Motor neuron (in vitro differentiated cells): Measurements from ENCODE around the gene SAMSN1. TPM values are rescaled to one million over a fixed set of nuclear protein-coding genes. Genes with fewer than 3 reads are reported as not detected.
A peak's percentile ranks its signal among the peaks of the same experiment; 100 is the strongest.

ENCODE experiments used
- ATAC-seq, 8 experiments: fragments of 200-7000 bp; cut with Tn5 transposase; replicated peaks in 6 of 8; 2 replicates each; pipeline ENCODE4 v1.8.0; 2021; ENCODE audit warnings: mild to moderate bottlenecking in 8 of 8, moderate library complexity in 8 of 8
- H3K27ac ChIP-seq, 2 donors: fragments of 250-450 bp; sonication (Bioruptor Pico); 2 replicates each; pipeline ENCODE4 v1.9.0; 2021; ENCODE audit warnings: antibody characterized with exemption in 2 of 2, mild to moderate bottlenecking in 2 of 2, moderate library complexity in 1 of 2
- H3K4me1 ChIP-seq, 2 donors: fragments of 250-450 bp; sonication (Bioruptor Pico); replicated peaks in 1 of 2; 2 replicates each; pipeline ENCODE4 v1.6.1; 2021; ENCODE audit warnings: antibody characterized with exemption in 2 of 2, mild to moderate bottlenecking in 2 of 2, moderate library complexity in 1 of 2
- H3K4me3 ChIP-seq, 5 donors: fragments of 250-450 bp; sonication (Bioruptor Pico); 2 replicates each; pipeline ENCODE4 v1.9.0; 2021; ENCODE audit warnings: antibody characterized with exemption in 5 of 5, mild to moderate bottlenecking in 5 of 5, moderate library complexity in 4 of 5
- WGBS, 10 experiments: fragments of 450-650 bp; shearing (Covaris generic); methylation state at CpG; one replicate each; pipeline ENCODE4 v1.0.0; 2022; 5-methylcytosine and 5-hydroxymethylcytosine counted together
- in situ Hi-C, 9 experiments: fragments of 400-800 bp; cut with MboI; loops; one replicate each; pipeline ENCODE4 v1.15.0; 2021; ENCODE audit warnings: low sequenced_read_pairs in 9 of 9, low pct_unique_long_range_greater_than_20kb in 2 of 9; ENCODE audit not compliant: unreplicated experiment in 9 of 9
- total RNA-seq, 8 experiments: library from RNA; unstranded; fragments of 300-600 nt; gene quantifications; 2 replicates each; pipeline versions ENCODE4 v1.2.3 to v1.2.4, GENCODE V29; 2022

The SAMSN1 gene
- 1 to 10 TPM in 1 of 8 experiments, under 1 TPM in 5, not detected in 2; 0.29 to 1.5 (median 0.34) TPM for total RNA-seq

DNA sequence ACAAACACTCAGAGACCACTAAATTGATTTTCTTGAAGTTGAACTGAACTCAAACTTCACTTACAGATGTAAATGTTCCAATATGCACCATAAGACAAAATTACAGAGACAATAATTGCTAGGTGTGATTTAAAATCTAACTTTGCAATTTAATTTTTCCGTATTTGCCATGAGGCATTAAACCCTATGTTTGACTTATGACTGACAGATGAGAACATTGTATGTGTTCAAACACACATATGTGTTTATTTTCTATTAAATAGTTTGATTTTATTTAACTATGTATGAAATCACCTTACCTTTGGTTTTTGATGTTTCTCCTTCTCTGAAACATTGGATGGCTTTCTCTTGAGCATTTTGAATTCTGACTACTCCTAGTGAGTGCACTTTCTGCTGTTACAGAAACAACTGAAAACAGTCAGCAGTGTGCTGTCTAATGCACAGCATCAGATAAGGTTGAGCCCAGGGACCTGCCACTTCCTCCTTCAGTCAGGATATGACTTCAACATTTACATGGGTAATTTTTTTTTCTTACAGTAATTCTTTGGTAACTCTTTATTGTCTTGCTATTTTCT, at the start of gene SAMSN1:
Gene SAMSN1, minus strand, starts transcription at position 410 of the 575 bp plus-strand sequence. Its CDS starts 54 bp downstream, at position 356.
- no peak within 1 kb of the TSS for H3K4me3 ChIP-seq
- in situ Hi-C loops, result no loop called here
- 10 to 100% (median 82%) methylated on average over 1 of the region's 1 CpG; no CpG with 5 or more reads in 4 of the 10 experiments for WGBS, 10 experiments
- H3K27ac ChIP-seq, result no peak within 1 kb of the TSS
- no peak for ATAC-seq
- no peaks in the 10 kb centered on the region for H3K4me1 ChIP-seq

DNA sequence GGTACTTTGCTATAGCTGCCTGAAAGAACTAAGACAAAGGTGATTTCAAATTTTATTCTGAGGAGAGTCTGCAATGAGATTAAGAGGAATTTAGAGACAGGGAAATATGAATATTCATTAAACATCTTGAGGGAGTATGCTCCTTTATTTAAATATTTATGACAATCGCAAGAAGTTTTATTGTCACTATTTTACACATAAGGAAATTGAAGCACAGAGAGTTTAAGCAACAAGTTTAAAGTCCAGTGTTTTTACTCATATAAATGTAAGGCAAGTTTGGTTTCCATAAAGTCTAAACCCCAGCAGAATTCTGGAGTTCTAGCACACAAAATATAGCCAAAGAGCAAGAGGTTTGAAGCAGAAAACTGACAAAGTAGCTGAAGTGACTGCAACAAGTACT, 49.3 kb upstream of the SAMSN1 start:
- ATAC-seq, result no peak
- no peak overlapping the region for H3K4me3 ChIP-seq
- H3K4me1 ChIP-seq, result no peaks in the 10 kb centered on the region
- 0 to 100% (median 100%) methylated on average over 1 of the region's 1 CpG; no CpG with 5 or more reads in 5 of the 10 experiments for WGBS, 10 experiments
- in situ Hi-C loops, result no loop called here
- no peak overlapping the region for H3K27ac ChIP-seq

DNA sequence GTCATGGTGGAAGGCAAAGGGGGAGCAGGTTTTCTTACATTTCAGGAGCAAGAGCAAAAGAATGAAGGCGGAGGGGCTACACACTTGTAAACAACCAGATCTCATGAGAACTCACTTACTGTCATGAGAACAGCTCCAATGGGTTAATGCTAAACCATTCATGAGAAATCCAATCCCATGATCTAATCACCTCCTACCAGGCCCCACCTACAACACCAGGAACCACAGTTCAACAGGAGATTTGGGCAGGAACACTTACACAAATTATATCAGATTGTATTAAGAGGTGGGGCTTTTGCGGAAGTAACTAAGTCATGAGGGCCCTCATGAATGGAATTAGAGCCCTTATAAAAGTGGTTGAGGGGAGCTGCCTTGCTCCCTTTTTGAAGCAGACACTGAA, 48.9 kb upstream of the SAMSN1 start:
- Histone ChIP-seq H3K4me1 (no peaks in the 10 kb centered on the region), H3K4me3 (no peak overlapping the region), H3K27ac (no peak overlapping the region)
- in situ Hi-C loops, result no loop called here
- 14 to 100% (median 97%) methylated on average over 1 to 2 of the region's 2 CpGs; no CpG with 5 or more reads in 6 of the 10 experiments for WGBS, 10 experiments
- no peak for ATAC-seq

DNA sequence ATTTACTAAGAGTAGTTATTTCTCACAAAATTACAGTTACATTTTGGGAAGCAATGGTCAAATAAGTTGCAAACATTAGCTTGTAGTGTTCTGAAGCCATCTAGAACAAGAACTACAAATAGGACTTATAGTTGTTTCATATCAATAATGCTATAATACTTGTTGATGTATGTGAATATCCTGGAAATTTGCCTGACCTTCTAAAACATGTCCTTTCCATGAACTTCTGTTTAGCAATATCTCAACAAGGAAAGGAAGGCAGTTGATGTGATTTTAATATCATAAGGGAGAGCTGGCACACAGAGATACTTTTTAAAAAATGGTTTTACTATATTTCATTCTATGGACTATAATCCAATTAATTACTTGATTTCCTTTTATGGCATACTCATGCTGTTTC, 47.1 kb upstream of the SAMSN1 start:
- no peak for ATAC-seq
- in situ Hi-C loops, result no loop called here
- Histone ChIP-seq H3K4me1 (no peaks in the 10 kb centered on the region), H3K27ac (no peak overlapping the region), H3K4me3 (no peak overlapping the region)

DNA sequence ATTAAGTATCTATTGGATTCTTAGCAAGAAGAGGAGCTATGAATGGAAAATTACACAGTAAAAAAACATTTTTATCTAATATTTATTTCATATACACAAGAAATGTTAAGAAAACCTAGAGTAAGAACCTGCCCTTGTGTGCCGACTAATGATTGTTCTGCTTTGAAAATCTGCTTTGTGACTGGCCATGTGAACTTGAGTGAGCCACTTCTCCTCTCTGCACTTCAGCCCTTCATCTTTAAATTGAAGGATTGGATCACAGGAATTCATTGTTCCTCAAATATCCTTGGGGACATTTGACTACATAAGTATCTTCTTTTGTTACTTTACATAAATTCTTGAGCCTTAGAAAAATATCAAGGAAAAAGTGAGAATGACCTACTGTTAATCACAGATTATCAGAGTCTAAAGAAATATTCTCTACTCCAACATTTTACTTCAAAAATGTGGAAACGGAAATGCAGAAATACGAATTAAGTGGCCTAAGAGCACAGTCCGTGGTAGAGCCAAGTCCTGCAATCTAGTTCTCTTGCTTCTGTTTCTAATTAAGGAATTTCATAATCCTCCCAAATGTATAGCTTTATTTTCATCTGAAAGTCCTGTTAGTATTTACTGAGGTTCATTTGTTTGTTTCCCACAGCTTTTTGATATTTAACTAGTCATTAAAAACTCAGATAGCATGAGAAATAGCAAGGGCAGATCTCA, 46.3 kb upstream of the SAMSN1 start:
- in situ Hi-C loops, result no loop called here
- no peak for ATAC-seq
- no peaks in the 10 kb centered on the region for H3K4me1 ChIP-seq
- no peak overlapping the region for H3K4me3 ChIP-seq
- H3K27ac ChIP-seq, result no peak overlapping the region
- WGBS, 10 experiments, result 33 to 100% (median 89%) methylated on average over 2 to 4 of the region's 4 CpGs; no CpG with 5 or more reads in 1 of the 10 experiments

DNA sequence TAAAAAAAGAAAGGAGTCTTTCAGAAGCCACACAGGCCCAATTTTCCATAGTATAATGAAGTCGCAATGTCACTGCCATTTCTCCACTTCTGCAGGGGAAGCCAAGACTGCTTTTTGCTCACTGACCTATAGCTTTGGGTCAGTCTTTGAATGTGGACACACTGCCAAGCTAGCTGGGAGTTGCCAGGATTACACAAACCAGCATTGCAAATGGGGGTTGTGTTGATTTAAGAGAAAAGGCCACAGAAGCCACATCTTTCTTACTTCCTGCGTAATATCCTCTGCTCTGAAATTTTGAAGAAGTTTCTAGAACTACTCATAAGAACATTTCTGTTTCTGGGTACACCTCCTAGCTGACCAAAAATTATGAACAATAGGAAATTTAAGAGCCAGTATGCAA, 45.8 kb upstream of the SAMSN1 start:
- WGBS, 10 experiments, result 17 to 100% (median 100%) methylated on average over 1 to 2 of the region's 2 CpGs; no CpG with 5 or more reads in 3 of the 10 experiments
- no peak overlapping the region for H3K27ac ChIP-seq

DNA sequence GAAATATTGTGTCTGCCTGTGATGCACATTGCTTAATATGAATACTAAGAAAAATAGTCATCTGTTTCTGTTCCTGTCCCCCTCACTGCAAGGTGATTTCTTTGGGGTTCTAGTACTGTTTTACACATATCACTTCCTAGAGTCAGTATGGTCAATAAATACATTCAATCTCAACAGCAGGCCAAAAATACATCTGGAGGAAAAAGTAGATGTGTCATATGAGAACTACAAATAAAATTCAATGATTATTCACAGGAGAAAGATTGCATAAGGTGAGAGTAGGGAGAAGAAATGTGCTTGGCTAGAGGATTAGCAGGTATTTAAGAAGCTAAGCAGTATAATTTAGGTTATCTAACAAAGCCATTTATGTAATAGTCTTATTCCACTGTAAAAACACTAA, 45.3 kb upstream of the SAMSN1 start:
- H3K4me1 ChIP-seq, result no peaks in the 10 kb centered on the region
- H3K27ac ChIP-seq, result no peak overlapping the region
- H3K4me3 ChIP-seq, result no peak overlapping the region
- ATAC-seq, result peak in 2 of 8 experiments; percentile 50 to 53
- in situ Hi-C loops, result no loop called here

More for the DNA sequence above, 45.8 kb upstream of the SAMSN1 start:
- H3K4me1 ChIP-seq, result no peaks in the 10 kb centered on the region
- ATAC-seq, result peak in 3 of 8 experiments; percentile 74 to 96 (median 95)
- in situ Hi-C loops, result no loop called here
- no peak overlapping the region for H3K4me3 ChIP-seq

DNA sequence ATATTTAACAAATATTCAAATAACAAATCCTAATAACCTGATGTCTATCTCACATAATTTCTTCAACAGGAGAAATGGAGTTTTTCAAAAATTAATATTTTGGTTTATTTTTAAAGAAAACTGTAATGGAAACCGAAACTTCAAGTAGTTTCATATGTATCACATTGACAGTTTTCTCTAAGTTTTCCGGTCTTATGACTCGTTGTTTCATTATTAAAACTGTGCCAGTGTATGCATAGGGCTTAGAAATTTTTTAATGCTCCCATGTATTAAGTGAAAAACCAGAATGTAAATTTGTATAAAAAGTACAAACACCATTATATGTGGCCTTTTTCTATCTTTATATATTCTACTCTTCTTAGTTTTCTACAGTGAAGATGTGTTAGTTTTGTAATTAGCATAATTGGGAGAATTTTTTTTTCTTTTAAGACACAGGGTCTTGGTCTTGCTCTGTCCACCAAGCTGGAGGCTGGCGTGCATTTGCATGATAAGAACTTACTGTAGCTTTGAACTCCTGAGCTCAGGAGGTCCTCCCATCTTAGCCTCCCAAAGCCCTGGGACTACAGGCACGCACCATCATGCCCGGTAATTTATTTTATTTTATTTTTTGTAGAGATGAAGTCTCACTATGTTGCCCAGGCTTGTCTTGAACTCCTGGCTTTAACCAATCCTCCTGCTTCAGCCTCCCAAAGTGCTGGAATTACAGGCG, 43.9 kb upstream of the SAMSN1 start:
- 30 to 98% (median 66%) methylated on average over 2 to 7 of the region's 7 CpGs for WGBS, 10 experiments
- no peak for ATAC-seq
- in situ Hi-C loops, result no loop called here
- Histone ChIP-seq H3K4me3 (no peak overlapping the region), H3K4me1 (no peaks in the 10 kb centered on the region), H3K27ac (no peak overlapping the region)

DNA sequence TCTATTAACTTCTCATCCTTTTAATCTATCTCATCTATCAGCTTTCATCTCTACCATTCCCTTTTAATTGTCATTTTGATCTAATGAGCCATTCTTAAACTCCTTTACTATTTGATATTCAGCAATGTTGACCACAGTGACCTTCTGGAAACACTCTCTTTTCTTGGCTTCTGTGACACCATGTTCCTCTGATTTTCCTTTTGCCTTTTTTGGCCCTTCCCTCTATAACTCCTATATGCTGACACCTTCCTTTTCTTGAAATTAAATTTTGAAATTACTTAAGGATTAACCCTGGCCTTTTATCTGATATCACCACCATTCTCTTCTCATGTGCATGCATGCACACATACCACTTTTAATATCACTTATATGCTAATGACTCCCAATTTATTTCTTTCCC, 41.2 kb upstream of the SAMSN1 start:
- no peak for ATAC-seq
- no peaks in the 10 kb centered on the region for H3K4me1 ChIP-seq
- H3K27ac ChIP-seq, result no peak overlapping the region
- in situ Hi-C loops, result no loop called here
- no peak overlapping the region for H3K4me3 ChIP-seq

DNA sequence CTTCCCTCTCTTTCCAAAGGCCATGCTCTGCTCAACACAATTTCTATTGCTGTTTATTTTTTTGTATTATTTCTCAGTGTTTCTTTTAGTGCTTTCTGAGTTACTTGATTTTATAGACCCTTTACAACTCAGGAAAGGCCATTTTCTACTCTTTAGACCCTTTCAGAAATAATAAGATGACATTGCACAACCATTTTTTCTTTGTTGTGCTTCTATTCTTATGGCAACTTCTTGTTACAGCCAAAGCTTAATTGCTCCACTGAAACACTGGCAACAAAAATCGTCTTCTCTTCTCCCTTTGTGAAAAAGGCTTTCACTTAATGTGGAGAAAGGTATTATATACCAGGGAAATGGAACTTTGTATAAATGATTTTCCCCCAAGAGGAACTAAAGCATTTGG, 39.0 kb upstream of the SAMSN1 start:
- 0 to 73% (median 28%) methylated on average over 1 of the region's 1 CpG for WGBS, 10 experiments
- ATAC-seq, result no peak
- Histone ChIP-seq H3K4me1 (no peaks in the 10 kb centered on the region), H3K27ac (no peak overlapping the region), H3K4me3 (no peak overlapping the region)
- in situ Hi-C loops, result no loop called here

DNA sequence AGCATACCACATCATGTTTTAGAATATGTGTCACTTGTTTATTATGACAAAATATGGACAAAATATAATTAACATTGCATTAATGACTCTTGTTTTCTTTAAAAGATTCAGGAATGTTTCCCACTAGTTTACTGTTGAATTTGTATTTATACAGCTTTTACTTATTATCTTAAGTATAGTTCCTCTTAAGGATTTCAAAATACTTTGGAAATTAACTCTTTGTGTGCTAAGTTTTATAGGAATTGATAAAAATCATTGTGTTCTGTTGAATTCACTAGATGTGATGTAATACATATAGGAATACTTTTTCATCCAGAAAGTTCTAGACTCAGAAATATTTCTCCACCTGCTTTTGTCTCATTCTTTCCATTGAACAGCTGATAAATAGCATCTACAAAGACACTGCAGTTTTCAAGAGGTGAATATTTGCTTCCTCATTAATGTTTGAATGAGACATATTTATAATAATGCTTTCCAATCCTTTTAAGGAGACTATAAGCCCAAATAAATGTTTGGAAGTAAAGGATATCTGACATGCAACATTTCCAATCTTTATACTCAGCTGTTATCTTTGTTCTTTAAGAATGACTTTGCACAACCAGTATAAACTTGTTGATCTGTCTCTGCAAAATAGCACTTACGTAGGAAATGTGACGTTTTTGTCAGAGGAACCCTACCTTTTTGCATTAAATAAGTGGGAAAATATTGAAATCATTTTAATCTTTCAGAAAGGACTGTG, 38.4 kb upstream of the SAMSN1 start:
- Histone ChIP-seq H3K27ac (no peak overlapping the region), H3K4me1 (no peaks in the 10 kb centered on the region), H3K4me3 (no peak overlapping the region)
- no peak for ATAC-seq
- in situ Hi-C loops, result no loop called here
- 0 to 92% (median 77%) methylated on average over 1 to 2 of the region's 2 CpGs for WGBS, 10 experiments

DNA sequence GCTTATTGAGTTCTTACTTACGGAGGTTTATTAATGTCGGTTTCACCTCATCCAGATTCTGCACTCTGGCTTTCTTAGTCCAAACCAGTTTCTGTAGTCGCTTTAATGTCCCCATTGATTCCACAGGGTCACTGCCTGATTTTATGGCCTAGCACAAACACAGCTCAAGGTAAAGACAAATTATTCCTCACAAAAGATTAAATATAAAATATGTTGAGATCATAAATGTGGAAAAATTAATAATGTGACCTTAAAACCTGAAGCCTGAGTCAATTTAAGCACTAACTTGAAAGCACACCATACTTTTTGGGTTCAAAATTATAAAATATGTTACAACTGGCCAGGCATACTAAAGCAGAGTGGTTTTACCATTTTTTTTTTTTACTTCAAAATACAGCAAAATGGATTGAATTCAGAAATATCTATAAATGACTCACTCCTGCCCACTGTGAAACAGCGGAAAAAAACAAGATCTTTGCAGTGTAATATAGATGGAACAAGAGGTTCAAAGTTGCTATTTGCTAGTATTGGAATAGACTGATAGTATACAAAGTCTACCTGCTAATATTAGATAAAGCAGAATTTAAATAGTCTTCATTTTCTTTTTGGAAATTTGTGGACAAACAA, 37.6 kb upstream of the SAMSN1 start:
- H3K4me3 ChIP-seq, result no peak overlapping the region
- no peak for ATAC-seq
- in situ Hi-C loops, result no loop called here

More for the DNA sequence above, 37.6 kb upstream of the SAMSN1 start:
- 43 to 100% (median 93%) methylated on average over 2 to 4 of the region's 4 CpGs for WGBS, 10 experiments
- Histone ChIP-seq H3K27ac (no peak overlapping the region), H3K4me1 (no peaks in the 10 kb centered on the region)
